Hematopoietic multipotent progenitor cell (in vitro differentiated cells): ENCODE measurements around the gene EIF4G1. TPM values are rescaled to one million over a fixed set of nuclear protein-coding genes. Genes with fewer than 3 reads are reported as not detected.
A peak's percentile ranks its signal among the peaks of the same experiment; 100 is the strongest.
"Not testable (repeated sequence)": the region's sequence is repeated elsewhere in the genome, so short reads cannot be mapped to it uniquely, and the experiment has no call there.

Source experiments
- DNase-seq, 3 donors: peaks; one replicate each; pipeline ENCODE4 v3.0.0-alpha.2; 2011 to 2015; ENCODE audit warnings: low read depth in 2 of 3, low spot score in 2 of 3
- total RNA-seq: library from RNA; depleted of rRNA; stranded (reverse); fragments of >200 nt; gene quantifications from one replicate; pipeline ENCODE4 v1.2.3, GENCODE V29; 2012

EIF4G1 gene, protein sequence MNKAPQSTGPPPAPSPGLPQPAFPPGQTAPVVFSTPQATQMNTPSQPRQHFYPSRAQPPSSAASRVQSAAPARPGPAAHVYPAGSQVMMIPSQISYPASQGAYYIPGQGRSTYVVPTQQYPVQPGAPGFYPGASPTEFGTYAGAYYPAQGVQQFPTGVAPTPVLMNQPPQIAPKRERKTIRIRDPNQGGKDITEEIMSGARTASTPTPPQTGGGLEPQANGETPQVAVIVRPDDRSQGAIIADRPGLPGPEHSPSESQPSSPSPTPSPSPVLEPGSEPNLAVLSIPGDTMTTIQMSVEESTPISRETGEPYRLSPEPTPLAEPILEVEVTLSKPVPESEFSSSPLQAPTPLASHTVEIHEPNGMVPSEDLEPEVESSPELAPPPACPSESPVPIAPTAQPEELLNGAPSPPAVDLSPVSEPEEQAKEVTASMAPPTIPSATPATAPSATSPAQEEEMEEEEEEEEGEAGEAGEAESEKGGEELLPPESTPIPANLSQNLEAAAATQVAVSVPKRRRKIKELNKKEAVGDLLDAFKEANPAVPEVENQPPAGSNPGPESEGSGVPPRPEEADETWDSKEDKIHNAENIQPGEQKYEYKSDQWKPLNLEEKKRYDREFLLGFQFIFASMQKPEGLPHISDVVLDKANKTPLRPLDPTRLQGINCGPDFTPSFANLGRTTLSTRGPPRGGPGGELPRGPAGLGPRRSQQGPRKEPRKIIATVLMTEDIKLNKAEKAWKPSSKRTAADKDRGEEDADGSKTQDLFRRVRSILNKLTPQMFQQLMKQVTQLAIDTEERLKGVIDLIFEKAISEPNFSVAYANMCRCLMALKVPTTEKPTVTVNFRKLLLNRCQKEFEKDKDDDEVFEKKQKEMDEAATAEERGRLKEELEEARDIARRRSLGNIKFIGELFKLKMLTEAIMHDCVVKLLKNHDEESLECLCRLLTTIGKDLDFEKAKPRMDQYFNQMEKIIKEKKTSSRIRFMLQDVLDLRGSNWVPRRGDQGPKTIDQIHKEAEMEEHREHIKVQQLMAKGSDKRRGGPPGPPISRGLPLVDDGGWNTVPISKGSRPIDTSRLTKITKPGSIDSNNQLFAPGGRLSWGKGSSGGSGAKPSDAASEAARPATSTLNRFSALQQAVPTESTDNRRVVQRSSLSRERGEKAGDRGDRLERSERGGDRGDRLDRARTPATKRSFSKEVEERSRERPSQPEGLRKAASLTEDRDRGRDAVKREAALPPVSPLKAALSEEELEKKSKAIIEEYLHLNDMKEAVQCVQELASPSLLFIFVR (N-terminal part only)
- 184 TPM for total RNA-seq

DNA sequence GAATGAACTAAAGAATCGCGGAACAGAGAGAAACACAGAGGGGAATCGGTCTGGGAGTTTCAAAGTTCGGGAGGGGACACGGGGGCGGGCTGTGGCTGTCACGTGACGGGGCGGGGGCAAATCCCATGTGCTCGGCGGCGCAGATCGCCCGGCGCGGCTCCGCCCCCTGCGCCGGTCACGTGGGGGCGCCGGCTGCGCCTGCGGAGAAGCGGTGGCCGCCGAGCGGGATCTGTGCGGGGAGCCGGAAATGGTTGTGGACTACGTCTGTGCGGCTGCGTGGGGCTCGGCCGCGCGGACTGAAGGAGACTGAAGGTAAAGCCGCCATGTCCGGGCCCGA, at the start of gene EIF4G1:
Gene EIF4G1 (plus strand): TSS at position 244 of the 337 bp plus-strand sequence. CDS start 1,191 bp downstream, outside the sequence.
- DNase-seq, result peak; percentile 86 to 95 (median 93)

DNA sequence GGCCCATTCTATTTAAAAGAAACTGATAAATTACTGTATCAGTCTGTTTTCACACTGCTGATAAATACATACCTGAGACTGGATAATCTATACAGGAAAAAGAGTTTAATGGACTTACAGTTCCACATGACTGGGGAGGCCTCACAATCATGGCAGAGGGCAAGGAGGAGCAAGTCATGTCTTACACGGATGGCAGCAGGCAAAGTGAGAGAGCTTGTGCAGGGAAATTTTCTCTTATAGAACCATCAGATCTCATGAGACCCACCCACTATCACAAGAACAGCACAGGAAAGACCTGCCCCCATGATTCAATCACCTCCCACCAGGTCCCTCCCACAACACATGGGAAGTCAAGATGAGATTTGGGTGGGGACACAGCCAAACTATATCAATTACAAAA, 47.2 kb upstream of the EIF4G1 start:
- DNase-seq, result not testable (repeated sequence)

DNA sequence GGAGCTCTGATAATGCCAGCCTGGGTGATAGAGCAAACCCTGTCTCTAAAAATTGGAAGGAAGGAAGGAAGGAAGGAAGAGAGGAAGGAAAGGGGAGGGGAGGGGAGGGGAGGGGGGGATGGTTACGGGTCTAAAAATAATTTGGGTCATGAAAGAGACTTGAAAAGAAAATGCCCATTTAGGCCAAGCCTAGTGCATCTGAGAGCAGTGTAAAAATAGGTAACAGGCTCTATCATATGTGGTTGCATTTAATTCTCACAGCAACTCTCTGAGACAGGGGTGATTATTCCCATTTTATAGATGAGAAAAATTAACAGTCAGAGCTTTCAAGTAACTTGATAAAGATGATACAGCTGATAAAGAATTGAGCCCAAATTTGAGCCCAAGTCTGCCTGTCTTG, 42.1 kb upstream of the EIF4G1 start:
- no peak for DNase-seq

DNA sequence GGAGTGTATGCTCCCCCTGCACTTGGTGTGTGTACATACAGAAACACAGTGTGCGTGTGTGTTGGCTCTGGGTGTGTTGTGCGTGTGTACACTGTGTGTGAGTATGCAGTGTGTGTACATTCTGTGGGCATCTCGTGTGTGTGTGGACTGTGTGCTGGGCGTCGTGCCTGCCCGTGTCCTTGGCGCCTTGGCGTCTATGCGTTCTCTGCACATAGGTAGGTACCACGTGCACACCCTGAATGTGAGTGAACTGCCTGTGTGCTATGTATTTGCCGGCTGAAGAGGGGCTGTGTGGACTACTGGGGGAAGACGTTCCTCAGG, 39.1 kb upstream of the EIF4G1 start:
- no peak for DNase-seq

DNA sequence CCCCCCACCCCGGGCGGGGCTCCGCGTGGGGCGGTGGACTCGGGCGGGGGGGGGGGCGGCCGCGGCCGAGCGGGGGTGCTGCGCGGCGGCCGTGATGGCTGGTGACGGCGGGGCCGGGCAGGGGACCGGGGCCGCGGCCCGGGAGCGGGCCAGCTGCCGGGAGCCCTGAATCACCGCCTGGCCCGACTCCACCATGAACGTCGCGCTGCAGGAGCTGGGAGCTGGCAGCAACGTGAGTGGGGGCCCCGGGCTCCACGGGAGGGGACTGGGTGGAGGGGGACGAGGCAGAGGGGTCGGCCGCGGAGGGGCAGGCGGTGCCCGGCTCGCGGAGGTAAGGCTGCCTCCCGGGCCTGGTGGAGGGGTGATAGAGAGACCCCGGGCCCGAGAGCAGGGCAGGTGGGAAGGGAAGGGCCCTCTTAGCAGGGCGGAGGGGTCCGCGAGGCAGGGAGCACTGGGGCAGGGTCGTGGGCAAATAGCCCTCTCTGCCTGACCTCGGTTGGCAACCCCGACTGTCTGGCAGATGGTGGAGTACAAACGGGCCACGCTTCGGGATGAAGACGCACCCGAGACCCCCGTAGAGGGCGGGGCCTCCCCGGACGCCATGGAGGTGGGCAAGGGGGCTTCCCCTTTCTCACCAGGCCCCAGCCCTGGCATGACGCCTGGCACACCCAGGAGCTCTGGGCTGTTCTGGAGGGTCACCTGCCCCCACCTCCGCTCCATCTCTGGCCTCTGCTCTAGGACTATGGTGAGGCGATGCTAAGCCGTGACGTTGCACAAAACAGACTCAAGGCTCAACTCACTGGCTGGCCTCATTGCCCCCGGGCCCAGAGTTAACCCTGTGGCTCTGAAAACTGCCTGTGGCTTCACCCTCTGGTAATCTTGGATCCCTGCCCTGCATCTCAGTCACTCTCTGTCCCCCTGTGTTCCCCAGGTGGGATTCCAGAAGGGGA, 38.2 kb upstream of the EIF4G1 start, which contains the start of gene ECE2:
Gene ECE2 (plus strand): TSS at position 62 of the 950 bp plus-strand sequence. CDS start 132 bp downstream, at position 194.
- no peak for DNase-seq

DNA sequence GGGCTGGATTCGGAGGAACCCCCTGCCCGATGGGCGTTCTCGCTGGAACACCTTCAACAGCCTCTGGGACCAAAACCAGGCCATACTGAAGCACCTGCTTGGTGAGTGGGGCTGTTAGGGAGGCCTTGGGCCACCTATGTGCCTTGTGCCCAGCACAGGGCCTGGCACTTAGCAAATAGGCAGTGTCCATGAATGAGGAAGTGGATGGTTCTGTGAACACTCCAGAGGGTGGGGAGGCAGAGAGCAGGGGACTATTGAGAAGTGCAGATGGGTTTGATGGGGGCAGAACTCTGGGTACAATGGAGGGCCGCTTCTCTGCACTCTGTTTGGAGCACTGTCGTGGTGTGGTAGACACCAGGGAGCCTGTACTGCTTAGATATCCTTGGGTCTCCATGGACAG, 37.0 kb upstream of the EIF4G1 start:
- no peak for DNase-seq

DNA sequence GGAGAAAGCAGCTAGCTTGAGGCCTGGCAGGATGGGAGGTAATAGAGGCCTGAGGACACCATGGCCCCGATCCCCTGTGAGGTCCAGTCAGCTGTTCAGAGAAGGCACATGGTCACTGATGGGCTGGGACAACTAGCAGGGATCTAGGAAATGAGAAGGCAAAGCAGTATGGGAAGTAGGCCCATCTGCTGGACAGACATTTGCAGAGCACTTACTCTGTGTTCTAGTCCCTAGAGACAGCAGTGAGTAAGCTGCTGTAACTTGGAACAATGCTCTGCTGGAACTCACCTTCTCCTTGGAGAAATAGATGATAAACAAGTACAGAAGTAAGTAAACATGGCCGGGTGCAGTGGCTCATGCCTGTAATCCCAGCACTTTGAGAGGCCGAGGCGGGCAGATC, 31.5 kb upstream of the EIF4G1 start:
- DNase-seq, result no peak

DNA sequence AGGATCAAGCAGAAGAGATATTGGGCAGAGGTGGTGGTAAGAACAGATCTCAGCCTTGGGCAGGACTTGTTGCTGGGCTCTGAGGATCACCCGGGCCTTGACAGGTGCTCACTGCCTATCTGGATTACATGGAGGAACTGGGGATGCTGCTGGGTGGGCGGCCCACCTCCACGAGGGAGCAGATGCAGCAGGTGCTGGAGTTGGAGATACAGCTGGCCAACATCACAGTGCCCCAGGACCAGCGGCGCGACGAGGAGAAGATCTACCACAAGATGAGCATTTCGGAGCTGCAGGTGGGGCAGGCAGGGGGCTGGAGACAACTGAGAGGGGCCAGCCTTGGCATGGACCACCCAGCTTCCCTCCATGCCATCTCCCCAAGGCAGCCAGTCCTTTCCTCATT, 30.7 kb upstream of the EIF4G1 start:
- DNase-seq, result no peak

DNA sequence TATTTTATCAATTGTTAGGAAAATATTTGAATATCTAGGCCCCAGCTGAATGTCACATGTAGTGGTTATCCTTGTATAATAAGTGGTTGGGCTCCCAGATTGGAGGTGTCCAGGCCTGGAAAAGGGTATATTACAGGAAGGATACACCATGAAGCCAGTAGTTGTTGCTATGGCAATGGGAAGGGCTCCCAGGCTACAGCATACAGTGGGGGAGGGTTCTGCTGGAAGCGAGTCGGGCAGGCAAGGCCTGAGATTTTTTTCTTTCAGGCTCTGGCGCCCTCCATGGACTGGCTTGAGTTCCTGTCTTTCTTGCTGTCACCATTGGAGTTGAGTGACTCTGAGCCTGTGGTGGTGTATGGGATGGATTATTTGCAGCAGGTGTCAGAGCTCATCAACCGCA, 29.7 kb upstream of the EIF4G1 start:
- DNase-seq, result peak in 2 of 3 donors; percentile 29 to 45

DNA sequence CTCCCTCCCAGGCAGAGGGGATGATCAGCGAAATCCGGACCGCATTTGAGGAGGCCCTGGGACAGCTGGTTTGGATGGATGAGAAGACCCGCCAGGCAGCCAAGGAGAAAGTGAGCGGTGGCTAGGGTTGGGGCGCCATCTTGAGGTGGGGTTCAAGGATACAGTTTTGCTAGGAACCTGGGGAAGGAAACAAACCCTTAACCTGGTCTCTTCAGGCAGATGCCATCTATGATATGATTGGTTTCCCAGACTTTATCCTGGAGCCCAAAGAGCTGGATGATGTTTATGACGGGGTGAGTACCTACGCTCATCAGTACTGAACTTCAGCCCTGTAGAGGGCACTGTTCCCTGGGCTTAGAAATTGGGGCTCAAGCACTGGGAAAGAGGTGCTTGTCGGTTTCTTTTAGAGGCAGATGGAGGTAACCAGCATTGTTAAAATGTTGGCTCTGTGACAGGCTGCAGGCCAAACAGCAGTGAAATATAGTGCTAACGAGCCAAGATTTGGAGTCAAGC, 24.9 kb upstream of the EIF4G1 start:
- DNase-seq, result peak; percentile 16 to 78 (median 58)

DNA sequence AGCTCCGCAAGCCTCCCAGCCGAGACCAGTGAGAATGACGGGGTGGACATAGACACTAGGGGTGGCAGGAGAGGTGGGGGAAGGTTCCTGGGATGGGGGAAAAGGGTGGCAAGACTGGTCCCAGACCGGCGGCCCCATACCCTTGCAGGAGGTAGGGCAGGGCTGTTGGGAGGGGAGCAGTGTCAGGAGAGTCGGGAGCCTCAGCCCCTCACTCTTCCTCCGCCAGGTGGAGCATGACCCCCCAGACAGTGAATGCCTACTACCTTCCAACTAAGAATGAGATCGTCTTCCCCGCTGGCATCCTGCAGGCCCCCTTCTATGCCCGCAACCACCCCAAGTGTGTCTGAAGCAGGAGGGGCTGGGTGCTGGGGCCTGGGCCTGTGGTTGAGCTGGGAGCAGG, 24.1 kb upstream of the EIF4G1 start:
- DNase-seq, result no peak

DNA sequence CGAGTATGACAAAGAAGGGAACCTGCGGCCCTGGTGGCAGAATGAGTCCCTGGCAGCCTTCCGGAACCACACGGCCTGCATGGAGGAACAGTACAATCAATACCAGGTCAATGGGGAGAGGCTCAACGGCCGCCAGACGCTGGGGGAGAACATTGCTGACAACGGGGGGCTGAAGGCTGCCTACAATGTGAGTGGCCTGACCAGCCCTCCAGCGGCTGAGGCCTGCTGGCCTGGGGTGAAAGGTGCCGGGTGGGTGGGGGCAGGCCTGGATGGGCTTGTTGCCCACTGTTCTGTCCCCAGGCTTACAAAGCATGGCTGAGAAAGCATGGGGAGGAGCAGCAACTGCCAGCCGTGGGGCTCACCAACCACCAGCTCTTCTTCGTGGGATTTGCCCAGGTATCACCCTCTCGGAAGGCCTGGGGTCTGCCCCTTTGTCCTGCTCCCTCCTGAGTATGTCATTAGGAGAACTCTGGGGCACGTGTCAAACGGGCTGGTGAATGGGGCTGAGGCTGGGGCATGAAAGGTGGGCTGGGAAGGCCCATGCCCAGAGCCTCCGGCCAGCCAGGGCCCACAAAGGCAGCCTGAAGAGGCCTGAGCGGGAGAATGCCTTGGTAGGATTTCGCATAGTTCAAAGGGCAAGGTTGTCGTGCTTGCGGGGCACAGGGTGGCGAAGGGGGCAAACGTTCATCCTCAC, 23.2 kb upstream of the EIF4G1 start:
- DNase-seq, result no peak

DNA sequence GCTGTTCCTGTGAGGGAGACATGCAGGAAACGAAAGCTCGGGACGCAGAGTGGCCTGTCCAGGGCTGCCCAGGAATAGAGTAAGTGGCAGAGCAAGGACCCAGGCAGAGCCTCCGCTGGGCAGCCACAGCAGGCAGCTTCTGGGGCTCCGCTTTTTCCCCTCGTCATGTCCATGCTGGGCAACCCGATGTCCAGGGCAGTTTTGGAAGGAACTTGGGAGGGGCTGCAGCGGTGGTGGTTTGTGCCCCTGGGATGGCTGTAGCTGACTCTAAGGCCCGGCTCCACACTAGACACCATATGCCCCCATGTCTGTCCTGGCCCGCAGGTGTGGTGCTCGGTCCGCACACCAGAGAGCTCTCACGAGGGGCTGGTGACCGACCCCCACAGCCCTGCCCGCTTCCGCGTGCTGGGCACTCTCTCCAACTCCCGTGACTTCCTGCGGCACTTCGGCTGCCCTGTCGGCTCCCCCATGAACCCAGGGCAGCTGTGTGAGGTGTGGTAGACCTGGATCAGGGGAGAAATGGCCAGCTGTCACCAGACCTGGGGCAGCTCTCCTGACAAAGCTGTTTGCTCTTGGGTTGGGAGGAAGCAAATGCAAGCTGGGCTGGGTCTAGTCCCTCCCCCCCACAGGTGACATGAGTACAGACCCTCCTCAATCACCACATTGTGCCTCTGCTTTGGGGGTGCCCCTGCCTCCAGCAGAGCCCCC, 22.5 kb upstream of the EIF4G1 start:
- DNase-seq, result no peak

DNA sequence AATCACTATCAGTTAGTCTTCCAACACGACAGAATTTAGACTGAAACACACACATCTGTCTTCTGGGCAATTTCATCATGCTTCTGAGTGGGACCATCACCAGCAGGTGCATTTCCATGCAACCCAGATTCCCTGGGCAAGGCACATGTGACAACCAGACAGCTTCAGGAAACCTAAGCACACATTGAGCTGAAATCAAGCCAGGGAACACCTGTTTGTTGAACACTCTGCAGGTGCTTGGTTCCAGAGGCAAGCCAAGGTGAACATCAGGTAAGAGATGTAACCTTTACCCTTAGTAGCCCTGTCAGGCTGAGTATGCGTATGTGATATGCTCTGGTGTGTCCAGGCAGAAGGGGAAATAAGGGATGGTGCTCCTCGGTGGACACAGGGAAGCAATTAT, 18.6 kb upstream of the EIF4G1 start:
- DNase-seq, result no peak

DNA sequence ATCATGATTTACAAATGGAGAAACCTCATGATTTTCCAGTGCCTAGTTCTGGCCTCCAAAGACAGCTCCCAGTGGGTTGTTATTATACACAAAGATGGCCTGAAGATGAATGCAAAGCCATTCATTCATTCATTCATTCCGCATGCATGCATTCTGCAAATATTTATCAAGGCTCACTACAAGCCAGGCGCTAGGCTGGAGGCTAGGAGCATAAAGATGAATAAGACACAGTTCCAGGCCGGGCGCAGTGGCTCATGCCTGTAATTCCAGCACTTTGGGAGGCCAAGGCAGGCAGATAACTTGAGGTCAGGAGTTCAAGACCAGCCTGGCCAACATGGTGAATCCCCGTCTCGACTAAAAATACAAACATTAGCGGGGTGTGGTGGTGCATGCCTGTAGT, 17.8 kb upstream of the EIF4G1 start:
- no peak for DNase-seq

DNA sequence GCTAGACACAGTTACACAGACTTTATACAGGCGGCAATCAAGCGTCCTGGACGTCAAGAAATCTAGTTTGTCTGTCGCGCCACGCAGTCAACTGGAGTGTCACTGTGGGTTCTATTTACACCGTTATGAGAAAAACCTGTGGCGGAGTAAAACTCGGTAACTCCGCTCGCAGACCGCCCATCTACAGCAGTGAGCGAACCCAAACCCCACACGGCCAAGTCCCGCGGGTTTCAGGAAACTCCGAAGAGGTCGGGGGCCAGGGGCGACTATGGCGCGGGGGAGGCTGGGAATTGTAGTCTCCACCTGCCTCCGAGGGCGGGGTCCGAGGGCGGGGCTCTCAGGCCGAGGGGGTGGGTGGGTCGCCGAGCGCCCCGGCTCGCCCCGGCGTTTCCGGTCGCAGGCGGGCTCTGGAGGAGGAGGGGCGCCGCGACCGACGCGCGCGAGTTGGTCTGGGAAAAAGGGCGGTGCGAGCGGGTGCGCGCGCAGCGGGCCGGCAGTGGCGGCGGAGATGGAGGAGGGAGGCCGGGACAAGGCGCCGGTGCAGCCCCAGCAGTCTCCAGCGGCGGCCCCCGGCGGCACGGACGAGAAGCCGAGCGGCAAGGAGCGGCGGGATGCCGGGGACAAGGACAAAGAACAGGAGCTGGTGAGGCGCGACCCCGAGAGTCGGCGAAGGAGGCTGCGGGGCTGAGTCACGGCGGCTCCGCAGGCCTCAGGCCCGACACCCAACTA, 15.5 kb upstream of the EIF4G1 start, which contains the start of gene PSMD2:
Gene PSMD2 (plus strand): TSS at position 483 of the 729 bp plus-strand sequence. CDS start 26 bp downstream, at position 509.
- peak; percentile 86 to 98 (median 97) for DNase-seq

DNA sequence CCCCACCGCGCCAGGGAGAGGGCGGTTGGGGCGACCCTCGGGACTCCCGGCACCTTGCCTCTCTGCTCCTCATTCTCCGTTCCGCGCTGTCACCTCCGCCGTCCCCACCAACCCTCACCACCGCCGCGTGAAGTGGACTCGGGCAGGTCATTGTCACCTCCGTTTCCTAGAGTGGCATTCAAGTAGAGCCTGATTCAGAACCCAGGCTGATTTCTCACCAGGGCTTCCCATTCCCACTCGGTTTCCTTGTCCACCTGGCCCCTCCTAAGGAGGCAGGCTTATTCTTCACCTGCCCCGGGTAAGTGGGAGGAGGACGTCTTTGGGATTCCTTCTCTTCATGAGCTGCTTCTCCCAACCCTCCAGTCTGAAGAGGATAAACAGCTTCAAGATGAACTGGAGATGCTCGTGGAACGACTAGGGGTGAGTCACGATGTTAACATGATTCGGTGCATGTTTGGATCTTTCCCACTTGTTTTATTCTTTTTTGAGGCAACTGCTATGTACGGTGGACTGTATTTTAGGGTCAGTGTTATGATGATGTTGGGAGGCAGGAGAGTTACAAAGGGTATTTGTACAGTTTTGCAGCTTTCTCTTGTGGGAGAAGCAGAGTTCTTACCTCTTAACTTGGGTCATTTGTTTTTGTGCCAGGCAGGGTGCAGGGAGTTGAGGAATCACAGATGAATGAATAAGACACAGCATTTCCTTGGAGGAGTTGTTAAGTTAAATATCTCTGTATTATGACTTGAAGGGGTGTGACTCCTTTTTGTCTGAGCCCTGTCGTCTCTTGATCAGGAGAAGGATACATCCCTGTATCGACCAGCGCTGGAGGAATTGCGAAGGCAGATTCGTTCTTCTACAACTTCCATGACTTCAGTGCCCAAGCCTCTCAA, 14.7 kb upstream of the EIF4G1 start:
- DNase-seq, result no peak
